ENCODE results near the gene CYB561. TPM values are rescaled to one million over a fixed set of nuclear protein-coding genes. Genes with fewer than 3 reads are reported as not detected.
A peak's percentile ranks its signal among the peaks of the same experiment; 100 is the strongest.

The CYB561 gene
- total RNA-seq: 1.7 and 2.0 TPM in 2 replicates

- Mint-ChIP-seq H3K4me1 (peaks cover 25% of the 10 kb centered on the region), H3K4me3 (peak within 1 kb of the TSS; percentile 70), H3K9me3 (no peaks in the 10 kb centered on the region), H3K36me3 (ENCODE audit: low read depth) (no peaks in the 10 kb centered on the region), H3K27me3 (peaks cover 16% of the 10 kb centered on the region), H3K27ac (peak within 1 kb of the TSS; percentile 59)
- peak; percentile 92 for DNase-seq
- intact Hi-C loops (cut with micrococcal nuclease): loop anchor here (5.0 kb wide), 2 partner anchors 106 to 176 kb away; partner anchors contain the start of genes DCAF7 and MAP3K3
Measured at GRCh38 chr17:63445954-63446752, at the start of gene CYB561. Gene CYB561, minus strand, starts transcription at chr17:63446306. Its CDS starts 8,759 bp downstream, at chr17:63437547.

- Mint-ChIP-seq H3K4me1 (no peaks in the 10 kb centered on the region), H3K27me3 (peaks cover under 1% of the 10 kb centered on the region), H3K9me3 (no peaks in the 10 kb centered on the region), H3K4me3 (no peak overlapping the region), H3K27ac (no peak overlapping the region), H3K36me3 (ENCODE audit: low read depth) (no peaks in the 10 kb centered on the region)
- intact Hi-C loops (cut with micrococcal nuclease): no loop called here
- DNase-seq: no peak
Measured at GRCh38 chr17:63495491-63495890, 49.4 kb upstream of the CYB561 start.

GRCh38 chr17:63494300-63494928 is 48.3 kb upstream of the CYB561 start:
- Mint-ChIP-seq H3K36me3 (ENCODE audit: low read depth) (no peaks in the 10 kb centered on the region), H3K9me3 (no peaks in the 10 kb centered on the region), H3K4me3 (no peak overlapping the region), H3K27ac (no peak overlapping the region), H3K27me3 (no peaks in the 10 kb centered on the region), H3K4me1 (no peaks in the 10 kb centered on the region)
- no peak for DNase-seq
- intact Hi-C loops (cut with micrococcal nuclease): no loop called here

- intact Hi-C loops (cut with micrococcal nuclease): no loop called here
- no peak overlapping the region for H3K27ac Mint-ChIP-seq
- DNase-seq: no peak
- H3K27me3 Mint-ChIP-seq: no peaks in the 10 kb centered on the region
- H3K9me3 Mint-ChIP-seq: no peaks in the 10 kb centered on the region
- no peaks in the 10 kb centered on the region for H3K36me3 Mint-ChIP-seq (ENCODE audit: low read depth)
- H3K4me1 Mint-ChIP-seq: no peaks in the 10 kb centered on the region
- H3K4me3 Mint-ChIP-seq: no peak overlapping the region
Measured at GRCh38 chr17:63493411-63493810, 47.3 kb upstream of the CYB561 start.

- intact Hi-C loops (cut with micrococcal nuclease): no loop called here
- no peaks in the 10 kb centered on the region for H3K27me3 Mint-ChIP-seq
- no peaks in the 10 kb centered on the region for H3K4me1 Mint-ChIP-seq
Measured at GRCh38 chr17:63492940-63493339, 46.8 kb upstream of the CYB561 start.

GRCh38 chr17:63491977-63492618 is 46.0 kb upstream of the CYB561 start:
- no peaks in the 10 kb centered on the region for H3K27me3 Mint-ChIP-seq
- no peaks in the 10 kb centered on the region for H3K9me3 Mint-ChIP-seq
- H3K27ac Mint-ChIP-seq: no peak overlapping the region
- no peaks in the 10 kb centered on the region for H3K4me1 Mint-ChIP-seq
- intact Hi-C loops (cut with micrococcal nuclease): no loop called here
- no peak overlapping the region for H3K4me3 Mint-ChIP-seq
- no peaks in the 10 kb centered on the region for H3K36me3 Mint-ChIP-seq (ENCODE audit: low read depth)
- DNase-seq: no peak

More at GRCh38 chr17:63492940-63493339, 46.8 kb upstream of the CYB561 start:
- H3K27ac Mint-ChIP-seq: no peak overlapping the region
- no peak for DNase-seq
- H3K36me3 Mint-ChIP-seq (ENCODE audit: low read depth): no peaks in the 10 kb centered on the region
- no peak overlapping the region for H3K4me3 Mint-ChIP-seq
- no peaks in the 10 kb centered on the region for H3K9me3 Mint-ChIP-seq

- H3K27me3 Mint-ChIP-seq: no peaks in the 10 kb centered on the region
- no peaks in the 10 kb centered on the region for H3K36me3 Mint-ChIP-seq (ENCODE audit: low read depth)
- no peak overlapping the region for H3K4me3 Mint-ChIP-seq
- DNase-seq: no peak
- H3K4me1 Mint-ChIP-seq: no peaks in the 10 kb centered on the region
- intact Hi-C loops (cut with micrococcal nuclease): no loop called here
- H3K9me3 Mint-ChIP-seq: no peaks in the 10 kb centered on the region
- H3K27ac Mint-ChIP-seq: no peak overlapping the region
Measured at GRCh38 chr17:63491413-63491812, 45.3 kb upstream of the CYB561 start.

- no peak for DNase-seq
- no peak overlapping the region for H3K27ac Mint-ChIP-seq
- intact Hi-C loops (cut with micrococcal nuclease): no loop called here
- H3K4me1 Mint-ChIP-seq: no peaks in the 10 kb centered on the region
- no peaks in the 10 kb centered on the region for H3K36me3 Mint-ChIP-seq (ENCODE audit: low read depth)
- no peaks in the 10 kb centered on the region for H3K9me3 Mint-ChIP-seq
- H3K27me3 Mint-ChIP-seq: no peaks in the 10 kb centered on the region
- no peak overlapping the region for H3K4me3 Mint-ChIP-seq
Measured at GRCh38 chr17:63490858-63491400, 44.8 kb upstream of the CYB561 start.

GRCh38 chr17:63490329-63490728 is 44.2 kb upstream of the CYB561 start:
- H3K4me1 Mint-ChIP-seq: no peaks in the 10 kb centered on the region
- H3K27ac Mint-ChIP-seq: no peak overlapping the region
- DNase-seq: no peak
- intact Hi-C loops (cut with micrococcal nuclease): no loop called here
- H3K27me3 Mint-ChIP-seq: no peaks in the 10 kb centered on the region
- H3K36me3 Mint-ChIP-seq (ENCODE audit: low read depth): no peaks in the 10 kb centered on the region
- H3K9me3 Mint-ChIP-seq: no peaks in the 10 kb centered on the region
- H3K4me3 Mint-ChIP-seq: no peak overlapping the region

GRCh38 chr17:63489291-63489690 is 43.2 kb upstream of the CYB561 start:
- no peak for DNase-seq
- Mint-ChIP-seq H3K36me3 (ENCODE audit: low read depth) (no peaks in the 10 kb centered on the region), H3K9me3 (no peaks in the 10 kb centered on the region), H3K27ac (no peak overlapping the region), H3K4me3 (no peak overlapping the region), H3K27me3 (no peaks in the 10 kb centered on the region), H3K4me1 (no peaks in the 10 kb centered on the region)
- intact Hi-C loops (cut with micrococcal nuclease): no loop called here

GRCh38 chr17:63488851-63489250 is 42.7 kb upstream of the CYB561 start:
- no peaks in the 10 kb centered on the region for H3K4me1 Mint-ChIP-seq
- H3K4me3 Mint-ChIP-seq: no peak overlapping the region
- no peaks in the 10 kb centered on the region for H3K36me3 Mint-ChIP-seq (ENCODE audit: low read depth)
- H3K27ac Mint-ChIP-seq: no peak overlapping the region
- H3K27me3 Mint-ChIP-seq: no peaks in the 10 kb centered on the region
- H3K9me3 Mint-ChIP-seq: no peaks in the 10 kb centered on the region
- DNase-seq: no peak
- intact Hi-C loops (cut with micrococcal nuclease): no loop called here

GRCh38 chr17:63487014-63487339 is 40.9 kb upstream of the CYB561 start:
- Mint-ChIP-seq H3K4me1 (no peaks in the 10 kb centered on the region), H3K27me3 (no peaks in the 10 kb centered on the region), H3K4me3 (no peak overlapping the region), H3K9me3 (no peaks in the 10 kb centered on the region), H3K36me3 (ENCODE audit: low read depth) (no peaks in the 10 kb centered on the region), H3K27ac (no peak overlapping the region)
- intact Hi-C loops (cut with micrococcal nuclease): no loop called here
- no peak for DNase-seq

GRCh38 chr17:63486317-63487013 is 40.4 kb upstream of the CYB561 start:
- no peak overlapping the region for H3K4me3 Mint-ChIP-seq
- H3K27me3 Mint-ChIP-seq: no peaks in the 10 kb centered on the region
- no peak overlapping the region for H3K27ac Mint-ChIP-seq
- no peaks in the 10 kb centered on the region for H3K36me3 Mint-ChIP-seq (ENCODE audit: low read depth)
- H3K4me1 Mint-ChIP-seq: no peaks in the 10 kb centered on the region
- no peaks in the 10 kb centered on the region for H3K9me3 Mint-ChIP-seq
- no peak for DNase-seq
- intact Hi-C loops (cut with micrococcal nuclease): no loop called here

Measured in activated CD4-positive, alpha-beta T cell treated with anti-CD3 and anti-CD28 coated beads, Interleukin-2, amount 10 ng/mL, durations not matched to agents 24 days and 14 days (primary cell).